ENCODE measurements around the gene DOCK6. TPM values are rescaled to one million over a fixed set of nuclear protein-coding genes. Genes with fewer than 3 reads are reported as not detected.
A peak's percentile ranks its signal among the peaks of the same experiment; 100 is the strongest.

The DOCK6 gene
- total RNA-seq, 1 donor from 2014 or later, result 43.2 TPM

GRCh38 chr19:11236324-11237301, 25.7 kb downstream of the DOCK6 start:
- intact Hi-C loops (cut with micrococcal nuclease), result no loop called here
- H3K27me3 ChIP-seq (ENCODE audit: low read depth), result no peaks in the 10 kb centered on the region
- no peak for TF ChIP-seq CTCF (IDR thresholded peaks at IDR 0.05; ENCODE audit: borderline replicate concordance)
- H3K4me1 ChIP-seq, result no peaks in the 10 kb centered on the region
- no peak for DNase-seq
- no peak overlapping the region for H3K4me3 ChIP-seq
- H3K36me3 ChIP-seq, result peaks cover 90% of the 10 kb centered on the region
- no peak overlapping the region for H3K27ac ChIP-seq (replicated peaks)
- peaks cover 13% of the 10 kb centered on the region for H3K9me3 ChIP-seq (replicated peaks)

GRCh38 chr19:11234486-11235075, 27.7 kb downstream of the DOCK6 start:
- Histone ChIP-seq H3K4me1 (no peaks in the 10 kb centered on the region), H3K4me3 (no peak overlapping the region), H3K9me3 (replicated peaks) (peaks cover 10% of the 10 kb centered on the region), H3K36me3 (peaks cover 88% of the 10 kb centered on the region), H3K27me3 (ENCODE audit: low read depth) (no peaks in the 10 kb centered on the region), H3K27ac (replicated peaks) (peak overlapping the region; percentile 1)
- DNase-seq, result no peak
- TF ChIP-seq CTCF (IDR thresholded peaks at IDR 0.05; ENCODE audit: borderline replicate concordance), result no peak
- intact Hi-C loops (cut with micrococcal nuclease), result no loop called here

GRCh38 chr19:11233073-11233472, 29.3 kb downstream of the DOCK6 start:
- intact Hi-C loops (cut with micrococcal nuclease), result no loop called here
- H3K27ac ChIP-seq (replicated peaks), result no peak overlapping the region
- H3K27me3 ChIP-seq (ENCODE audit: low read depth), result no peaks in the 10 kb centered on the region
- TF ChIP-seq CTCF (IDR thresholded peaks at IDR 0.05; ENCODE audit: borderline replicate concordance), result no peak
- no peaks in the 10 kb centered on the region for H3K9me3 ChIP-seq (replicated peaks)
- H3K36me3 ChIP-seq, result peaks cover 82% of the 10 kb centered on the region
- no peaks in the 10 kb centered on the region for H3K4me1 ChIP-seq
- DNase-seq, result no peak
- H3K4me3 ChIP-seq, result no peak overlapping the region

- no peak for DNase-seq
- H3K4me1 ChIP-seq, result no peaks in the 10 kb centered on the region
- peaks cover 80% of the 10 kb centered on the region for H3K36me3 ChIP-seq
- H3K27me3 ChIP-seq (ENCODE audit: low read depth), result no peaks in the 10 kb centered on the region
- intact Hi-C loops (cut with micrococcal nuclease), result no loop called here
- H3K9me3 ChIP-seq (replicated peaks), result no peaks in the 10 kb centered on the region
- no peak overlapping the region for H3K27ac ChIP-seq (replicated peaks)
- H3K4me3 ChIP-seq, result no peak overlapping the region
- TF ChIP-seq CTCF (IDR thresholded peaks at IDR 0.05; ENCODE audit: borderline replicate concordance), result no peak
Observed at GRCh38 chr19:11232555-11232954, 29.8 kb downstream of the DOCK6 start.

GRCh38 chr19:11230621-11231386, 31.5 kb downstream of the DOCK6 start:
- no peak for DNase-seq
- intact Hi-C loops (cut with micrococcal nuclease), result no loop called here
- no peaks in the 10 kb centered on the region for H3K9me3 ChIP-seq (replicated peaks)

More at GRCh38 chr19:11230621-11231386, 31.5 kb downstream of the DOCK6 start:
- Histone ChIP-seq H3K27me3 (ENCODE audit: low read depth) (no peaks in the 10 kb centered on the region), H3K36me3 (peaks cover 77% of the 10 kb centered on the region), H3K4me1 (no peaks in the 10 kb centered on the region), H3K4me3 (no peak overlapping the region), H3K27ac (replicated peaks) (no peak overlapping the region)
- no peak for TF ChIP-seq CTCF (IDR thresholded peaks at IDR 0.05; ENCODE audit: borderline replicate concordance)

All from left ventricle myocardium inferior (tissue), 1 donor.